SU-DHL-6 (cell line): Measurements from ENCODE around the gene PLA2G6.

Experiments used
- CTCF ChIP-seq: fragments of 200-600 bp; sonication (generic); IDR thresholded peaks from one replicate; pipeline ENCODE4 v1.5.1; 2017; ENCODE audit warnings: antibody characterized with exemption, mild to moderate bottlenecking, low read length, moderate library complexity; ENCODE audit not compliant: insufficient read depth, poor library complexity, severe bottlenecking
- EZH2phosphoT487 ChIP-seq: fragments of 200-600 bp; sonication (generic), shearing (Covaris generic); conservative IDR thresholded peaks from 2 replicates; pipeline ENCODE4 v1.6.1; 2018; ENCODE audit warnings: mild to moderate bottlenecking, antibody characterized with exemption, low read length, moderate library complexity, mixed read lengths

DNA sequence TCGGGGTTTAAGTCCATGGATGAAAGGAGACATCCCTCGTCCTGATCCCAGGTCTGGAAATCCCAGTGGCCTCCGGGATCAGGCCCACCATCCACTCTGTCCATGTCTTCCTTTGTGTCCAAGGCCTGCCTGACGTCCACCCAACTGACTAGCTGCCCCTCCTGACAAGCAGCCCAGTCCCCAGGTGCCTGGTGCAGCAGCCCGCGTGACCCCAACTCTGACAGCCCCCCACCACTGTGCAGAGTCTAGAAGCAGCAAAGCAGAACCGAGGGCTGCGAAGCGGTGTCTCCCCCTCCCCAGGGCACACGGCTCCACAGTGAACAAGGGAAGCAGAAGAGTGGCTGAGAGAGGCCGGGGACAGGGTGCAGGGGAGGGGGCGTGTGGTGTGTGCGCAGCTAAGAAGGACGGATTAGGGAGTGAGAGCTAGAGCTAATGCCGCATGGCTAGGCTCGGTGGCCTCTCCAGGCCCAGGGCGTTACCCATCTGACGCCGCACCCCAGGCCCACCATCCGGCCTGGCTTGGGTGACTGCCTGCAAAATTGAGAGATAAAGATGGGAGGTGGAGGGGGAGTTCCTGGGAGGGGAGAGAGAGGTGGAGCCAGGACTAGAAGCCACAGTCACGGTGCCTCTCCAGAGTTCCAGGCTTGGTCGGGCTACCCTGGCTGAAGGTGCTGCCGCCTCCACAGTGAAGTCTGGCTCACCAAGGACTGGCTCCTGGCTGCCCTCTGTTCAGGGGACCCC lies 54.5 kb downstream of the PLA2G6 start:
- TF ChIP-seq CTCF (no peak), EZH2phosphoT487 (no peak)
